Measurements from ENCODE around the gene SLC25A12.

SLC25A12 gene

DNA sequence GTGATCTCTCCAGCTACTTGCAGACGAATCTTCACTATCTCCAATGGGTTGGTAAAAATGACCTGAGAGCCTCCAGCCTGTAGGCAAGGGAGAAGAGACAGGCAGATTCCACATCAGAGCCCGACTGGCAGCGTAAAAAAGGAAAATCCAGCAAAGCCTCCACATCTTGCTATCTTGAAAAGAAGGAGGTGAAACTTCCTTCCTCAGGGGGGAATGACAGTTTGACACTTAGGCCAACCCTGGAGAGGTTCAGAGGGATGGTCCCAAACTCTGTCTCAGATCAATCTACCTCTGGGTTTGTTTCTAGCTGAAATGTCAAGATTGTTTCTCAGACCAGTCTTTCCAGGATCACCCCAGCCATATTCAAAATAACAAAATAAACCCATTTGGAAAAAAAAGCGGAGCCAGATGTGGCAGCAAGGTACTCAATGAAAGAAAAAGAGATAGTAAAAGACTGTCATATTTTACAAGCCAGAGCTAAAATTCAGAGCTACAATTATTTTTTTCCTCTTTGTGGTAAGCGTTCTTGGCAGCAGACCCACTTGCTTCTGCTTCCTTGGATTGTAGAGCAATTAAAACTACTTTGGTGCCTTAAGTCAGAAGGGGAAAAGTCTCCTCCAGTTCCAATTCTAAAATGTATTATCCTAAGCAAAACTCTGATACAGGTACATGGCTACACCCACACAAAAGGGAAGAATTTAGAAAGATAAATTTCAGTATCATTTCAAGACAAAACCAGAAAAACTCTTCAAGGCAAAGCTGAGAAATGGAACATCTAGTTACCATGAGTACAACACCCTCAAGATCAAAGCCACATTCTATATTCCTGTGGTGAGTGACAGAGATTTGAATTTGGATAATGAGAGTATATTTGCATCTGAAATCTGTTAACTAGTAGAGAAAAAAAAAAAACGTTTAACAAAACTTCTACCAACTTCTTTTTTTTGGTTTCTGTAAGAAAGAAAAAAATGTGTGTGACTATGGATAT is 100.1 kb downstream of the SLC25A12 start:
- Histone ChIP-seq H3K4me3 (ENCODE audit: low read length in 2 of 2) (no peak overlapping the region), H3K36me3 (ENCODE audit: control insufficient read depth in 2 of 2, insufficient read depth in 2 of 2, low read length in 2 of 2) (peaks cover 20 to 25% of the 10 kb centered on the region in 2 donors), H3K27ac (ENCODE audit: low read depth in 2 of 2, low read length in 2 of 2) (no peak overlapping the region), H3K9me3 (ENCODE audit: control insufficient read depth in 2 of 2, low read length in 2 of 2) (no peaks in the 10 kb centered on the region), H3K27me3 (ENCODE audit: control insufficient read depth in 2 of 2, insufficient read depth in 2 of 2, low read length in 2 of 2) (no peaks in the 10 kb centered on the region), H3K9ac (ENCODE audit: low read depth in 1 of 2, low read length in 2 of 2) (no peak overlapping the region), H3K4me1 (ENCODE audit: control insufficient read depth in 2 of 2, insufficient read depth in 2 of 2, low read length in 2 of 2) (no peaks in the 10 kb centered on the region)

DNA sequence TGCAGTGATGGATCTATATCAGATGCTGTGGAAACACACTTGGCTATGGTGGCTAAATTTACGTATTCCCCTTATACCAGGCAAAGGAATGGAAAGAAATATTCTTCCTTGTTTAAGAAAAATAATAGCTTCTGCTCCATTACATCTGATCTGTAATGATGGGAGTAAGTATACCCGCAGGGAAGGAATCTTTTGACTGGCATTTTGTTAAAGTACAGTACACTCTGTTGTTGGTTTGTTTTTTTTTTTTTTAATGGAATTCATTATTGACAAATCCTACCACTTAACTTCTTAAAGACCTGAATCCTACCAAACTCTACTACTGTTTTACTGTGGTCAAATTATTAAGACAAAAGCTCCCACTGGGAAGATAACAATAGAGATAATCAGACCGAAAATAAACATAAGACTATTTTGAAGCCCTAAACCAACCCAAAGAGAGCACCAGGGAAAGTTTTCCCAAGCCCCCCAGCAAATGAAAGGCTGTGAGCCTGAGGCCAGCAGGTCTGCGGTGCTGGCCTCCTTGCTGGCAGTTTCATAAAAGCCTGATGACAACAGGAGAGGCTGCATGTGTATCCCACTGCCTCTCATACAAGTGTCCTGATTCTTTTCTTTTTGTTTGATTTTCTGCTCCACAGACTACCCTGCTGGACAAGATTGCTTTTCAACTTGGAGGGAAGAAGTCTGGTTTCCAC is 101.0 kb downstream of the SLC25A12 start:
- Histone ChIP-seq H3K9me3 (ENCODE audit: control insufficient read depth in 2 of 2, low read length in 2 of 2) (no peaks in the 10 kb centered on the region), H3K4me3 (ENCODE audit: low read length in 2 of 2) (no peak overlapping the region), H3K27ac (ENCODE audit: low read depth in 2 of 2, low read length in 2 of 2) (no peak overlapping the region), H3K4me1 (ENCODE audit: control insufficient read depth in 2 of 2, insufficient read depth in 2 of 2, low read length in 2 of 2) (no peaks in the 10 kb centered on the region), H3K9ac (ENCODE audit: low read depth in 1 of 2, low read length in 2 of 2) (no peak overlapping the region), H3K36me3 (ENCODE audit: control insufficient read depth in 2 of 2, insufficient read depth in 2 of 2, low read length in 2 of 2) (peaks cover 22 to 25% of the 10 kb centered on the region in 2 donors), H3K27me3 (ENCODE audit: control insufficient read depth in 2 of 2, insufficient read depth in 2 of 2, low read length in 2 of 2) (no peaks in the 10 kb centered on the region)

DNA sequence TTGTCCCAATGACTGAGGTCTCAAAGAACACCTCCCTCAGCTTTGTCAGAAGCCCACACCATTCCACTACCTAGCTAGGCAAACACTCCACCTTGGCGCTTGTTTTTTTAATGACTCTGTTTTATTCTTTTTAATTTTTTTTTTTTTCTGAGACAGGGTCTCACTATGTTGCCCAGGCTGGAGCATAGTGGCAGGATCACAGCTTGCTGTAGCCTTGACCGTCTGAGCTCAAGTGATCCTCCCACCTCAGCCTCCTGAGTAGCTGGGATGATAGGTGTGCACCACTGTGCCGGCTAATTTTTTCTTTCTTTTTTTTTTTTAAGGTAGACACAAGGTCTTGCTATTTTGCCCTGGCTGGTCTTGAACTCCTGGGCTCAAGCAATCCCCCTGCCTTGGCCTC is 101.9 kb downstream of the SLC25A12 start:
- H3K36me3 ChIP-seq (ENCODE audit: control insufficient read depth in 2 of 2, insufficient read depth in 2 of 2, low read length in 2 of 2), result peaks cover 28 to 30% of the 10 kb centered on the region in 2 donors
- no peak overlapping the region for H3K27ac ChIP-seq (ENCODE audit: low read depth in 2 of 2, low read length in 2 of 2)
- H3K9ac ChIP-seq (ENCODE audit: low read depth in 1 of 2, low read length in 2 of 2), result no peak overlapping the region
- H3K9me3 ChIP-seq (ENCODE audit: control insufficient read depth in 2 of 2, low read length in 2 of 2), result no peaks in the 10 kb centered on the region
- H3K4me3 ChIP-seq (ENCODE audit: low read length in 2 of 2), result no peak overlapping the region
- no peaks in the 10 kb centered on the region for H3K27me3 ChIP-seq (ENCODE audit: control insufficient read depth in 2 of 2, insufficient read depth in 2 of 2, low read length in 2 of 2)
- H3K4me1 ChIP-seq (ENCODE audit: control insufficient read depth in 2 of 2, insufficient read depth in 2 of 2, low read length in 2 of 2), result no peaks in the 10 kb centered on the region

DNA sequence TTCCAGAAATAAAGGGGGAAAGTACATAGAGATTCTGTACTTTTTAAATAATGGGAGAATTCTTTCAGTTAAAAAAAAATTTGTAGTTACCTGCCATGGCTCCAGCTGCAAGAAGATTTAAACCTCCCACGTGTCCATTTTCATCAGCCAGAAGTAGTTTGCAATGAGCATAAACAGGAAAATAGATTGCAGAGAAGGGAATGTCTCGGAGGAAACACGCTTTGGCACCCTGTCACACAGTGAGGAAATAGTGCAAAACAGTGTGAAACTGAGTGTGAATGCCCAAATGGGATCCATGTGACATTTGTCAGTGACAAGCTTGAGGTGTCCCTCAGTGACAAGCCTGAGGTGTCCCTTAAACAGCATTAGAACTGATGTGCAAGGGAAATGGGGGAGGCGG is 102.7 kb downstream of the SLC25A12 start:
- Histone ChIP-seq H3K27ac (ENCODE audit: low read depth in 2 of 2, low read length in 2 of 2) (no peak overlapping the region), H3K9me3 (ENCODE audit: control insufficient read depth in 2 of 2, low read length in 2 of 2) (no peaks in the 10 kb centered on the region), H3K4me1 (ENCODE audit: control insufficient read depth in 2 of 2, insufficient read depth in 2 of 2, low read length in 2 of 2) (no peaks in the 10 kb centered on the region), H3K27me3 (ENCODE audit: control insufficient read depth in 2 of 2, insufficient read depth in 2 of 2, low read length in 2 of 2) (no peaks in the 10 kb centered on the region), H3K9ac (ENCODE audit: low read depth in 1 of 2, low read length in 2 of 2) (no peak overlapping the region), H3K4me3 (ENCODE audit: low read length in 2 of 2) (no peak overlapping the region), H3K36me3 (ENCODE audit: control insufficient read depth in 2 of 2, insufficient read depth in 2 of 2, low read length in 2 of 2) (peaks cover 28 to 35% of the 10 kb centered on the region in 2 donors)

DNA sequence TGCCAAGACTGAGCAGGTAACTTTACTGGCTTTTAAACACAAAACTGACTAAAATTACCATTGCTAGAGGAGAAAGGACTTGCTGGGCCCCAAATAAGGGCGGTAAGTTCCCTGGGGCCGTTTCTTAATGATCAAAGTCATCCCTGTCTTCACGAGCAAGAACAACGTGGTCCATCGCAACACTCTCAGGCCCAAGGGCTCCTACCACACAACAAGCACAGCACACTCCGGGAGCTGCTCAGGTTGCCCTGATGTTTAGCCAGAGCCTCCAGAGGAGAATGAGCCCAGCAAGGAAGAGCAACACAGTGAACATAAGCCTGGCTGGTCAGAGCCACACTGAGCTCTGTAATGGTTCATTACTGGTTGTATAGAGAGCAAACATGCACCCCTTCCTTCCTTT is 104.1 kb downstream of the SLC25A12 start:
- Histone ChIP-seq H3K9me3 (ENCODE audit: control insufficient read depth in 2 of 2, low read length in 2 of 2) (no peaks in the 10 kb centered on the region), H3K9ac (ENCODE audit: low read depth in 1 of 2, low read length in 2 of 2) (no peak overlapping the region), H3K4me1 (ENCODE audit: control insufficient read depth in 2 of 2, insufficient read depth in 2 of 2, low read length in 2 of 2) (no peaks in the 10 kb centered on the region), H3K27me3 (ENCODE audit: control insufficient read depth in 2 of 2, insufficient read depth in 2 of 2, low read length in 2 of 2) (no peaks in the 10 kb centered on the region), H3K27ac (ENCODE audit: low read depth in 2 of 2, low read length in 2 of 2) (no peak overlapping the region), H3K36me3 (ENCODE audit: control insufficient read depth in 2 of 2, insufficient read depth in 2 of 2, low read length in 2 of 2) (peaks cover 36 to 41% of the 10 kb centered on the region in 2 donors), H3K4me3 (ENCODE audit: low read length in 2 of 2) (no peak overlapping the region)

DNA sequence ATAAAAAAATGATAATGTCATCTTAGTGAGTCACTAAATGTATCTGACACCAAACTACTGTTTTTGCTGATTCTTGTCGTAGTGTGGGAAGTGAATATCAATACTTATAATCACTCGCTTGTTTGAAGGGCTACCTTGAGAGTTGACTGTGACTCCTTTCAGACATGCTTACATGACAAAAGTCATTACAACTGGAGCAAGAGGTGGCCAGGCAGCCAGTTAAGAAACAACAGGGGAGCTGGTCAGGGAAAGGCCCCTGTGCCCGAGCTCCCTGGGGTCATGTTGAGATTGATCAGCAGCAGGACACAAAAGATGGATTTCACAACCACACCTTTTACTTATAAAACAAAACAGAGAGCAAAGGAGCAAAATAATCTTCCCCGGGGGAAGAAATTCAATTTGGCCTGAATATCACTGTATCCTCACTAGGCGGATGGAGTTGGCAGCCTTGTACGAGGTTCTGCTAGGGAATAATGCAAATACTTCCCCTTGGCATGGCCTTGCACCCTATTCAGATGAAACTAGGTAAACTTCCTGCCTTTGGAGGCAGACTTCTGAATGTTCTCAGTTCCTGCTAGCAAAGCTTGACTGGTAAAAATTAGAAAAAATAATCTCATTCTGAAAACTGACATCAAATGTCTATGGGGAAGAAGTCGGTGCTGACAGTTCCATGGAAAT is 105.6 kb downstream of the SLC25A12 start:
- H3K27ac ChIP-seq (ENCODE audit: low read depth in 2 of 2, low read length in 2 of 2), result no peak overlapping the region
- peaks cover 44 to 53% of the 10 kb centered on the region in 2 donors for H3K36me3 ChIP-seq (ENCODE audit: control insufficient read depth in 2 of 2, insufficient read depth in 2 of 2, low read length in 2 of 2)
- no peaks in the 10 kb centered on the region for H3K27me3 ChIP-seq (ENCODE audit: control insufficient read depth in 2 of 2, insufficient read depth in 2 of 2, low read length in 2 of 2)
- no peaks in the 10 kb centered on the region for H3K9me3 ChIP-seq (ENCODE audit: control insufficient read depth in 2 of 2, low read length in 2 of 2)
- H3K4me1 ChIP-seq (ENCODE audit: control insufficient read depth in 2 of 2, insufficient read depth in 2 of 2, low read length in 2 of 2), result no peaks in the 10 kb centered on the region
- H3K9ac ChIP-seq (ENCODE audit: low read depth in 1 of 2, low read length in 2 of 2), result no peak overlapping the region
- H3K4me3 ChIP-seq (ENCODE audit: low read length in 2 of 2), result no peak overlapping the region

DNA sequence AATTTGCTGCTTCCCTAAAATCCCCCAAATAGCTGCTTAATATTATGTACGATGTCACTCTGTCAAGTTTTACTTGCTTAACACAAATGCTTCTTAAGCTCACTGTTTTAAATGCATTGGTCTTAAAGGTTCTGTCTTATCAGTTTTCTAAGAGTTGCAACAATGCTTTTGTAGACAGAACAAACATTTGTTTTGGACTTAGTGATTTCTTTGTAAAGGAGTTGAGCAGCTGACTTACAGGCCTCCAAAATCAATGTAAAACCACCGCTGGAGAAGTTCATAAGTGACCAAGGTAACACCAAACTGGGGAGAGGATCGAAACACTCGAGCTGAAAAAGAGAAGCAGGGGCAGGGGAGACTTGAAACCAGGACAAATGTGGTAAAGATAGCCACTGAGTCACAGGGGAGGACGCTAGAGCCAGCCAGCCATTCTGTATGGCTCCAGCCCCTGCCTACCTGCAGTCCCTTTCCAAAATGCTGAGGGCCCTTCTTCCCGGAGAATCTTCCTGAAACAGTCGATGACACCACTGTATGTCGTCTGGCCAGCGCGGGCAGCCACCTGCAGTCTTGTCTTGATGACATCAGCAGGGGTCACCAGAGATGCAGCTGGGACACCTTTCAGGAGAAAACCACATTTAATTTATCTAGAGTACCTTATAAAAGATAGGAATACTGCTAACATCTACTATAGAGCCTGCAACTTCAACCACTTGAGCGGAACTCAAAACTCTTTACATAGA is 106.5 kb downstream of the SLC25A12 start:
- peaks cover 40 to 55% of the 10 kb centered on the region in 2 donors for H3K36me3 ChIP-seq (ENCODE audit: control insufficient read depth in 2 of 2, insufficient read depth in 2 of 2, low read length in 2 of 2)
- H3K4me3 ChIP-seq (ENCODE audit: low read length in 2 of 2), result no peak overlapping the region
- H3K9me3 ChIP-seq (ENCODE audit: control insufficient read depth in 2 of 2, low read length in 2 of 2), result no peaks in the 10 kb centered on the region
- H3K27ac ChIP-seq (ENCODE audit: low read depth in 2 of 2, low read length in 2 of 2), result no peak overlapping the region
- no peaks in the 10 kb centered on the region for H3K4me1 ChIP-seq (ENCODE audit: control insufficient read depth in 2 of 2, insufficient read depth in 2 of 2, low read length in 2 of 2)
- no peaks in the 10 kb centered on the region for H3K27me3 ChIP-seq (ENCODE audit: control insufficient read depth in 2 of 2, insufficient read depth in 2 of 2, low read length in 2 of 2)
- H3K9ac ChIP-seq (ENCODE audit: low read depth in 1 of 2, low read length in 2 of 2), result no peak overlapping the region

DNA sequence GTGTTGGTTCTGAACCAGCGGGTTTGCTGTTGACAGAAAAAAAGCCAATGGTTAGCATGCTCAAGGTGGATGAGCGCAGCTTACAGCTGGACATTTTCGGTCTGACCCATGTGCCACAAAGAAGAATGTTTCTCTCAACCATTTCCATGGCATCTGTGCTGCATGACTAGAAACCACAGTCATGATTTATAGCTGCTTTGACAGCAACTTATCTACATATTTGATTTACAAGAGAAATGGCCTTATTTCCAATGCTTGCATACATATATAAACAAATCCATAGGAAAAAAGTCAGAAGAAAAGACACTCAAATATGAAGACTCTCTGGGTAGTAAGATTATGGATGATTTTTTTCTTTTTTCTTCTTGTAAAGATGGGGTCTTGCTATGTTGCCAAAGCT is 108.6 kb downstream of the SLC25A12 start:
- Histone ChIP-seq H3K9me3 (ENCODE audit: control insufficient read depth in 2 of 2, low read length in 2 of 2) (no peaks in the 10 kb centered on the region), H3K27me3 (ENCODE audit: control insufficient read depth in 2 of 2, insufficient read depth in 2 of 2, low read length in 2 of 2) (no peaks in the 10 kb centered on the region), H3K36me3 (ENCODE audit: control insufficient read depth in 2 of 2, insufficient read depth in 2 of 2, low read length in 2 of 2) (peaks cover 35 to 38% of the 10 kb centered on the region in 2 donors), H3K9ac (ENCODE audit: low read depth in 1 of 2, low read length in 2 of 2) (no peak overlapping the region), H3K4me1 (ENCODE audit: control insufficient read depth in 2 of 2, insufficient read depth in 2 of 2, low read length in 2 of 2) (no peaks in the 10 kb centered on the region), H3K4me3 (ENCODE audit: low read length in 2 of 2) (no peak overlapping the region), H3K27ac (ENCODE audit: low read depth in 2 of 2, low read length in 2 of 2) (no peak overlapping the region)

DNA sequence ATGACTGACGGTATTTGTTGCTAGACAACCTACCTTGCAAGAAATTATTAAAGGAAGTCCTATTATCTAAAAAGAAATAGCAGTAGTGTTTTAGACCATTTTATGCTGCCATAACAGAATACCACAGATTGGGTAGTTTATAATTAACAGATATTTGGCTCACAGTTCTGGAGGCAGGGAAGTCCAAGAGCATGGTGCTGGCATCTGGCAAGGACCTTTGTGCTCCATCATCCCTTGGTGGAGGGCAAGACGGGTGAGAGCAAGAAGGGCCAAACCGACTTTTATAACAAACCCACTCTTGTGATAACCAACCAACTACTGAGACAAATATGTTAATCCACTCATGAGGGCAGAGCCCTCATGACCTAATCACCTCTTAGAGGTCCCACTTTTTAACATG is 115.5 kb downstream of the SLC25A12 start:
- Histone ChIP-seq H3K27me3 (ENCODE audit: control insufficient read depth in 2 of 2, insufficient read depth in 2 of 2, low read length in 2 of 2) (no peaks in the 10 kb centered on the region), H3K27ac (ENCODE audit: low read depth in 2 of 2, low read length in 2 of 2) (no peak overlapping the region)

More for the DNA sequence above, 115.5 kb downstream of the SLC25A12 start:
- Histone ChIP-seq H3K9me3 (ENCODE audit: control insufficient read depth in 2 of 2, low read length in 2 of 2) (peaks cover 0 to 2% of the 10 kb centered on the region in 2 donors), H3K4me3 (ENCODE audit: low read length in 2 of 2) (no peak overlapping the region), H3K9ac (ENCODE audit: low read depth in 1 of 2, low read length in 2 of 2) (no peak overlapping the region), H3K36me3 (ENCODE audit: control insufficient read depth in 2 of 2, insufficient read depth in 2 of 2, low read length in 2 of 2) (peaks cover 0 to 5% of the 10 kb centered on the region in 2 donors), H3K4me1 (ENCODE audit: control insufficient read depth in 2 of 2, insufficient read depth in 2 of 2, low read length in 2 of 2) (no peaks in the 10 kb centered on the region)
